Suprapubic skin (tissue), 4 donors: ENCODE data around the gene MCTP1. TPM values are rescaled to one million over a fixed set of nuclear protein-coding genes. Genes with fewer than 3 reads are reported as not detected.
"Not testable (repeated sequence)": the region's sequence is repeated elsewhere in the genome, so short reads cannot be mapped to it uniquely, and the experiment has no call there.

Experiments used
- DNase-seq, 2 donors: peaks; one replicate each; pipeline ENCODE4 v3.0.0-alpha.2; 2019; ENCODE audit warnings: low spot score in 2 of 2
- H3K27ac ChIP-seq: fragments of 200-600 bp; sonication (generic); one replicate; pipeline ENCODE4 v1.5.1; 2019
- H3K27me3 ChIP-seq: fragments of 200-600 bp; sonication (generic); one replicate; pipeline ENCODE4 v1.5.1; 2019
- H3K36me3 ChIP-seq: fragments of 200-600 bp; sonication (generic); one replicate; pipeline ENCODE4 v1.5.1; 2019
- H3K4me1 ChIP-seq: fragments of 200-600 bp; sonication (generic); one replicate; pipeline ENCODE4 v1.5.1; 2019
- H3K4me3 ChIP-seq: fragments of 200-600 bp; sonication (generic); one replicate; pipeline ENCODE4 v1.5.1; 2019; ENCODE audit warnings: mild to moderate bottlenecking
- H3K9me3 ChIP-seq: fragments of 200-600 bp; sonication (generic); one replicate; pipeline ENCODE4 v1.5.1; 2019
- CTCF ChIP-seq, 2 donors: fragments of 200-600 bp in 1 of 2; fragments of 450-650 bp in 1 of 2; sonication (generic) in 1 of 2; IDR thresholded peaks; one replicate each; pipeline ENCODE4 v1.5.1; 2016 to 2019; ENCODE audit warnings: antibody characterized with exemption in 2 of 2, mild to moderate bottlenecking in 1 of 2, moderate library complexity in 1 of 2
- EP300 ChIP-seq: sonication (generic); formaldehyde crosslinking; IDR thresholded peaks from one replicate; pipeline ENCODE4 v1.6.1; 2017; ENCODE audit warnings: antibody characterized with exemption
- POLR2A ChIP-seq, 2 donors: fragments of 450-650 bp; IDR thresholded peaks; one replicate each; pipeline ENCODE4 v1.6.1; 2017; ENCODE audit warnings: antibody characterized with exemption in 2 of 2, mild to moderate bottlenecking in 2 of 2, moderate library complexity in 2 of 2
- POLR2AphosphoS5 ChIP-seq, 3 donors: sonication (generic); formaldehyde crosslinking; IDR thresholded peaks; one replicate each; pipeline ENCODE4 v1.6.1; 2017; ENCODE audit warnings: antibody characterized with exemption in 3 of 3
- WGBS: methylation state at CpG from one replicate; pipeline ENCODE4 v1.1.5; 2018; 5-methylcytosine and 5-hydroxymethylcytosine counted together
- total RNA-seq, 4 donors: library from RNA; depleted of rRNA; stranded (reverse); fragments of >200 nt; gene quantifications; one replicate each; pipeline ENCODE4 v1.1.0, GENCODE V29; 2016

The MCTP1 gene
- total RNA-seq, 4 donors from 2014 or later: 5.0 to 19.1 (median 10.6) TPM

GRCh38 chr5:95009812-95010211 lies 275.1 kb downstream of the MCTP1 start:
- Histone ChIP-seq H3K36me3 (no peaks in the 10 kb centered on the region), H3K4me1 (no peaks in the 10 kb centered on the region), H3K27me3 (no peaks in the 10 kb centered on the region), H3K27ac (no peak overlapping the region), H3K4me3 (no peak overlapping the region), H3K9me3 (no peaks in the 10 kb centered on the region)
- WGBS: 100% methylated on average over 2 of the region's 2 CpGs
- no peak for DNase-seq
- TF ChIP-seq CTCF (IDR thresholded peaks at IDR 0.05): no peak
- no peak for TF ChIP-seq EP300
- no peak for TF ChIP-seq POLR2A (IDR thresholded peaks at IDR 0.05)

GRCh38 chr5:95007921-95008597 lies 276.8 kb downstream of the MCTP1 start:
- no peak for TF ChIP-seq POLR2A (IDR thresholded peaks at IDR 0.05)
- TF ChIP-seq EP300: no peak
- TF ChIP-seq CTCF (IDR thresholded peaks at IDR 0.05): no peak
- no peak for TF ChIP-seq POLR2AphosphoS5 (IDR thresholded peaks at IDR 0.05)
- DNase-seq: no peak
- no peak overlapping the region for H3K4me3 ChIP-seq
- no peak overlapping the region for H3K27ac ChIP-seq
- H3K27me3 ChIP-seq: no peaks in the 10 kb centered on the region
- no peaks in the 10 kb centered on the region for H3K9me3 ChIP-seq
- WGBS: 80% methylated on average over 4 of the region's 4 CpGs
- no peaks in the 10 kb centered on the region for H3K4me1 ChIP-seq
- no peaks in the 10 kb centered on the region for H3K36me3 ChIP-seq

- H3K36me3 ChIP-seq: no peaks in the 10 kb centered on the region
- H3K4me1 ChIP-seq: no peaks in the 10 kb centered on the region
- H3K27me3 ChIP-seq: no peaks in the 10 kb centered on the region
- DNase-seq: no peak
- WGBS: 97% methylated on average over 1 of the region's 1 CpG
- H3K27ac ChIP-seq: no peak overlapping the region
- TF ChIP-seq POLR2AphosphoS5 (IDR thresholded peaks at IDR 0.05) (no peak), EP300 (no peak), POLR2A (IDR thresholded peaks at IDR 0.05) (no peak), CTCF (IDR thresholded peaks at IDR 0.05) (no peak)
- no peaks in the 10 kb centered on the region for H3K9me3 ChIP-seq
- no peak overlapping the region for H3K4me3 ChIP-seq
Measured at GRCh38 chr5:95005811-95006210, 279.1 kb downstream of the MCTP1 start.

- Histone ChIP-seq H3K36me3 (no peaks in the 10 kb centered on the region), H3K9me3 (no peaks in the 10 kb centered on the region), H3K4me3 (no peak overlapping the region), H3K27ac (no peak overlapping the region), H3K27me3 (no peaks in the 10 kb centered on the region), H3K4me1 (no peaks in the 10 kb centered on the region)
- TF ChIP-seq POLR2A (IDR thresholded peaks at IDR 0.05): no peak
- no peak for TF ChIP-seq EP300
- no peak for TF ChIP-seq CTCF (IDR thresholded peaks at IDR 0.05)
- TF ChIP-seq POLR2AphosphoS5 (IDR thresholded peaks at IDR 0.05): no peak
- DNase-seq: no peak
- 72% methylated on average over 7 of the region's 7 CpGs for WGBS
Measured at GRCh38 chr5:94998670-94999069, 286.2 kb downstream of the MCTP1 start.

- not testable (repeated sequence) for DNase-seq, H3K4me3 ChIP-seq
Measured at GRCh38 chr5:94994537-94994936, 290.4 kb downstream of the MCTP1 start.

GRCh38 chr5:94993491-94993890 lies 291.4 kb downstream of the MCTP1 start:
- DNase-seq: no peak
- H3K27ac ChIP-seq: no peak overlapping the region
- H3K36me3 ChIP-seq: no peaks in the 10 kb centered on the region
- H3K9me3 ChIP-seq: no peaks in the 10 kb centered on the region
- TF ChIP-seq POLR2A (IDR thresholded peaks at IDR 0.05) (no peak), CTCF (IDR thresholded peaks at IDR 0.05) (no peak), EP300 (no peak), POLR2AphosphoS5 (IDR thresholded peaks at IDR 0.05) (no peak)
- H3K4me3 ChIP-seq: no peak overlapping the region
- no peaks in the 10 kb centered on the region for H3K4me1 ChIP-seq
- 72% methylated on average over 1 of the region's 1 CpG for WGBS
- no peaks in the 10 kb centered on the region for H3K27me3 ChIP-seq

More at GRCh38 chr5:94994537-94994936, 290.4 kb downstream of the MCTP1 start:
- H3K36me3 ChIP-seq, H3K9me3 ChIP-seq, H3K27me3 ChIP-seq, H3K4me1 ChIP-seq, H3K27ac ChIP-seq: not testable (repeated sequence)
- WGBS: 48% methylated on average over 2 of the region's 2 CpGs
